Neural cell (in vitro differentiated cells): ENCODE measurements around the gene MCTP2. TPM values are rescaled to one million over a fixed set of nuclear protein-coding genes. Genes with fewer than 3 reads are reported as not detected.

Source experiments
- H2AFZ ChIP-seq: fragments of 200-600, 300-800 bp; sonication (generic), shearing (Covaris generic); 2 replicates; pipeline ENCODE4 v1.6.0; 2014; ENCODE audit warnings: low read depth, mild to moderate bottlenecking, antibody characterized with exemption, low read length, moderate library complexity
- H3F3A ChIP-seq: fragments of 200-600 bp; shearing (Covaris generic); 2 replicates; pipeline ENCODE4 v1.6.1; 2016; ENCODE audit warnings: mild to moderate bottlenecking, moderate library complexity, mixed read lengths, antibody characterized with exemption, low read length; ENCODE audit not compliant: insufficient read depth, poor library complexity, severe bottlenecking
- H3K27ac ChIP-seq: fragments of 200-600, 300-800 bp; sonication (generic), shearing (Covaris generic); 2 replicates; pipeline ENCODE4 v1.5.1; 2014; ENCODE audit warnings: mild to moderate bottlenecking, low read length, moderate library complexity
- H3K27me3 ChIP-seq: fragments of 300-800, 200-600 bp; sonication (generic), shearing (Covaris generic); 2 replicates; pipeline ENCODE4 v1.6.0; 2014; ENCODE audit warnings: mild to moderate bottlenecking, low read depth, low read length, moderate library complexity; ENCODE audit not compliant: insufficient read depth
- H3K36me3 ChIP-seq: fragments of 300-800, 200-600 bp; sonication (generic), shearing (Covaris generic); 2 replicates; pipeline ENCODE4 v1.5.1; 2014; ENCODE audit warnings: mild to moderate bottlenecking, antibody characterized with exemption, low read length, moderate library complexity; ENCODE audit not compliant: insufficient read depth
- H3K4me2 ChIP-seq: fragments of 300-800, 200-600 bp; sonication (generic), shearing (Covaris generic); 2 replicates; pipeline ENCODE4 v1.6.0; 2014; ENCODE audit warnings: mild to moderate bottlenecking, low read length
- H3K4me3 ChIP-seq: fragments of 300-800, 200-600 bp; sonication (generic), shearing (Covaris generic); 2 replicates; pipeline ENCODE4 v1.5.1; 2014; ENCODE audit warnings: mild to moderate bottlenecking, low read length, moderate library complexity
- H3K79me2 ChIP-seq: fragments of 200-600 bp; shearing (Covaris generic); replicated peaks from 2 replicates; pipeline ENCODE4 v1.6.0; 2014; ENCODE audit warnings: mild to moderate bottlenecking, low read length, moderate library complexity; ENCODE audit not compliant: insufficient read depth
- H3K9ac ChIP-seq: fragments of 300-800, 200-600 bp; sonication (generic), shearing (Covaris generic); 2 replicates; pipeline ENCODE4 v1.6.1; 2016; ENCODE audit warnings: mild to moderate bottlenecking, low read length, mixed read lengths
- H3K9me2 ChIP-seq: fragments of 200-600 bp; shearing (Covaris generic); 2 replicates; pipeline ENCODE4 v1.6.1; 2016; ENCODE audit warnings: mild to moderate bottlenecking, low read length, mixed read lengths; ENCODE audit not compliant: insufficient read depth
- H3K9me3 ChIP-seq: fragments of 200-600, 300-800 bp; sonication (generic), shearing (Covaris generic); 2 replicates; pipeline ENCODE4 v1.6.1; 2016; ENCODE audit warnings: mild to moderate bottlenecking, mixed run types, low read length, moderate library complexity, mixed read lengths
- H4K20me1 ChIP-seq: fragments of 200-600 bp; shearing (Covaris generic); 2 replicates; pipeline ENCODE4 v1.6.1; 2016; ENCODE audit warnings: mild to moderate bottlenecking, mixed run types; ENCODE audit not compliant: insufficient read depth
- EP300 ChIP-seq: fragments of 450-650 bp; conservative IDR thresholded peaks from 2 replicates; pipeline ENCODE4 v1.6.1; 2014; ENCODE audit warnings: antibody characterized with exemption, mild to moderate bottlenecking, moderate library complexity; ENCODE audit not compliant: poor library complexity, severe bottlenecking
- EZH2 ChIP-seq: fragments of 200-600, 300-800 bp; shearing (Covaris generic), sonication (generic); IDR thresholded peaks from 2 replicates; pipeline ENCODE4 v1.6.1; 2014; ENCODE audit warnings: antibody characterized with exemption, low read length, borderline replicate concordance, mild to moderate bottlenecking; ENCODE audit not compliant: insufficient read depth, poor library complexity, severe bottlenecking
- MXI1 ChIP-seq: fragments of 450-650 bp; conservative IDR thresholded peaks from 2 replicates; pipeline ENCODE4 v1.6.1; 2014; ENCODE audit warnings: antibody characterized with exemption, mild to moderate bottlenecking; ENCODE audit not compliant: poor library complexity, severe bottlenecking
- POLR2AphosphoS5 ChIP-seq: IDR thresholded peaks from 2 replicates; pipeline ENCODE4 v1.6.1; 2012
- RAD21 ChIP-seq: fragments of 450-650 bp; conservative IDR thresholded peaks from 2 replicates; pipeline ENCODE4 v1.6.1; 2014; ENCODE audit warnings: antibody characterized with exemption, mild to moderate bottlenecking, moderate library complexity
- SMC3 ChIP-seq: fragments of 450-650 bp; conservative IDR thresholded peaks from 2 replicates; pipeline ENCODE4 v1.6.1; 2014; ENCODE audit warnings: antibody characterized with exemption, mild to moderate bottlenecking, moderate library complexity; ENCODE audit not compliant: poor library complexity
- TAF1 ChIP-seq: IDR thresholded peaks from 2 replicates; pipeline ENCODE4 v1.6.1; 2012; ENCODE audit warnings: low read depth
- polyA plus RNA-seq: library from polyadenylated mRNA; depleted of rRNA; stranded (reverse); fragments of >200 nt; gene quantifications from 2 replicates; pipeline ENCODE4 v1.2.3, GENCODE V29; 2014
- TF ChIP-seq, protein P1 (sequence below): IDR thresholded peaks from 2 replicates; pipeline ENCODE4 v1.6.1; 2012; ENCODE audit warnings: borderline replicate concordance
- TF ChIP-seq, protein P2 (sequence below): fragments of 450-650 bp; IDR thresholded peaks from 2 replicates; pipeline ENCODE4 v1.5.1; 2014; ENCODE audit warnings: antibody characterized with exemption, mild to moderate bottlenecking, moderate library complexity; ENCODE audit not compliant: poor library complexity, severe bottlenecking

Gene MCTP2
- polyA plus RNA-seq, 1 donor from 2014 or later = not detected

DNA sequence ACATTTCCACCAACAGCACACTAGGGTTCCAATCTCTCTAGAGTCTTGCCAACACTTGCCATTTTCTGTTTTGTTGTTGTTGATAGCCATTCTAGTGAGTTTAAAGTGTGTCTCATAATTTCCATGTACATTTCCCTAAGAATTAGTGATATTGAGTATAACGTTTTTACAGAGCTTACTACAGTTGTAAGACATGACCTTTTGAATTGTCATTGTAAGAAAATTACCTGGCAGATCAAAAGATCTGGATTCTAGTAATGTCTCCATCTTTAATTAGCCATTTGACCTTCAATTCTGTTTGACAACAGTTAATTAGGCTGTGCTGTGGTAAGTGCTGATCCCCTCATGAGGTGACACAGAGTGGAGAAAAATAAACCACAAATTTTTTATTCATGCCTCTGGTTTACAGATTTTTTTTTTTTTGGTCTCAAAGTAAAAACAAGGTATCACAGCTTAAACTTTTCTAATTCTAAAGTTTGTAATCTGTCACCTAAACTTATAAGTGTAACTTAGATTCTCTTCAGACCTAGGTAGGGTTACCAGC is 20.9 kb downstream of the MCTP2 start:
- Histone ChIP-seq H3K4me3 (no peak overlapping the region), H3K9ac (no peak overlapping the region), H3K4me2 (no peak overlapping the region), H3K9me3 (no peaks in the 10 kb centered on the region), H3K9me2 (no peaks in the 10 kb centered on the region), H3K36me3 (no peaks in the 10 kb centered on the region), H2AFZ (no peak overlapping the region), H3K79me2 (no peaks in the 10 kb centered on the region), H4K20me1 (no peaks in the 10 kb centered on the region), H3K27ac (no peak overlapping the region), H3F3A (no peaks in the 10 kb centered on the region), H3K27me3 (no peaks in the 10 kb centered on the region)
- TF ChIP-seq, protein P1, sequence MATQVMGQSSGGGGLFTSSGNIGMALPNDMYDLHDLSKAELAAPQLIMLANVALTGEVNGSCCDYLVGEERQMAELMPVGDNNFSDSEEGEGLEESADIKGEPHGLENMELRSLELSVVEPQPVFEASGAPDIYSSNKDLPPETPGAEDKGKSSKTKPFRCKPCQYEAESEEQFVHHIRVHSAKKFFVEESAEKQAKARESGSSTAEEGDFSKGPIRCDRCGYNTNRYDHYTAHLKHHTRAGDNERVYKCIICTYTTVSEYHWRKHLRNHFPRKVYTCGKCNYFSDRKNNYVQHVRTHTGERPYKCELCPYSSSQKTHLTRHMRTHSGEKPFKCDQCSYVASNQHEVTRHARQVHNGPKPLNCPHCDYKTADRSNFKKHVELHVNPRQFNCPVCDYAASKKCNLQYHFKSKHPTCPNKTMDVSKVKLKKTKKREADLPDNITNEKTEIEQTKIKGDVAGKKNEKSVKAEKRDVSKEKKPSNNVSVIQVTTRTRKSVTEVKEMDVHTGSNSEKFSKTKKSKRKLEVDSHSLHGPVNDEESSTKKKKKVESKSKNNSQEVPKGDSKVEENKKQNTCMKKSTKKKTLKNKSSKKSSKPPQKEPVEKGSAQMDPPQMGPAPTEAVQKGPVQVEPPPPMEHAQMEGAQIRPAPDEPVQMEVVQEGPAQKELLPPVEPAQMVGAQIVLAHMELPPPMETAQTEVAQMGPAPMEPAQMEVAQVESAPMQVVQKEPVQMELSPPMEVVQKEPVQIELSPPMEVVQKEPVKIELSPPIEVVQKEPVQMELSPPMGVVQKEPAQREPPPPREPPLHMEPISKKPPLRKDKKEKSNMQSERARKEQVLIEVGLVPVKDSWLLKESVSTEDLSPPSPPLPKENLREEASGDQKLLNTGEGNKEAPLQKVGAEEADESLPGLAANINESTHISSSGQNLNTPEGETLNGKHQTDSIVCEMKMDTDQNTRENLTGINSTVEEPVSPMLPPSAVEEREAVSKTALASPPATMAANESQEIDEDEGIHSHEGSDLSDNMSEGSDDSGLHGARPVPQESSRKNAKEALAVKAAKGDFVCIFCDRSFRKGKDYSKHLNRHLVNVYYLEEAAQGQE = no peak
- TF ChIP-seq TAF1 (no peak), EP300 (no peak), MXI1 (no peak), RAD21 (no peak), POLR2AphosphoS5 (no peak)

DNA sequence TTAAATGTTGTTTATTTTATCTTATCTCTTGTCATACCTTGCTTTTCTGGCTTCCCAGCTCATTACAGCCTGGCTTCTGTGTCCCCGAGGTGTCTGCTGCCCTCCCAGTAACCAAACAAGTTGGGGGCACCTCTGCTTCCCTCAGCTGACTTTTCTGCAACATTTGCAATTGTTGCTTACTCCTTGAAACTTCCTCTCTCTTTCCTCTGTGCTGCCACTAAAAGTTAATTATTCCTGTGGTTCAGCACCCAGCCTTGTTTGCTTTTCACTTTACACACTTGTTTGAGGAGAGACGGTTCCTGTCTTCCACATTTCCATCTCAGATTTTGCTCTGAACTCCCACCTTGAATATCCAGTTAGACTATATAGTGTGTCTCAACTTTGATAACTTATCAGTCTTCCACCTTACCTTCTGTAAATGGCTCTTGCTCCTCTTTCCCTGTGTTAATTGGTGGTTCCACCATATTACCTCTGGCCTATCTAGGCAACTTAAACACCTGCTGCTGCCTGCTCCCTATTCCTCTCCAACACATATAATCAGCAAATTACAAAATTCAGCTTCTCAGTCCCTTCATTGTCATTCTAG is 21.6 kb downstream of the MCTP2 start:
- no peaks in the 10 kb centered on the region for H3K79me2 ChIP-seq
- no peak overlapping the region for H2AFZ ChIP-seq
- no peaks in the 10 kb centered on the region for H3K9me3 ChIP-seq
- H3K9me2 ChIP-seq = no peaks in the 10 kb centered on the region
- H3K27me3 ChIP-seq = no peaks in the 10 kb centered on the region
- no peak overlapping the region for H3K9ac ChIP-seq
- H4K20me1 ChIP-seq = no peaks in the 10 kb centered on the region
- H3F3A ChIP-seq = no peaks in the 10 kb centered on the region
- TF ChIP-seq RAD21 = no peak
- no peak for TF ChIP-seq TAF1
- no peak for TF ChIP-seq EZH2
- no peak for TF ChIP-seq SMC3
- TF ChIP-seq, protein P2, sequence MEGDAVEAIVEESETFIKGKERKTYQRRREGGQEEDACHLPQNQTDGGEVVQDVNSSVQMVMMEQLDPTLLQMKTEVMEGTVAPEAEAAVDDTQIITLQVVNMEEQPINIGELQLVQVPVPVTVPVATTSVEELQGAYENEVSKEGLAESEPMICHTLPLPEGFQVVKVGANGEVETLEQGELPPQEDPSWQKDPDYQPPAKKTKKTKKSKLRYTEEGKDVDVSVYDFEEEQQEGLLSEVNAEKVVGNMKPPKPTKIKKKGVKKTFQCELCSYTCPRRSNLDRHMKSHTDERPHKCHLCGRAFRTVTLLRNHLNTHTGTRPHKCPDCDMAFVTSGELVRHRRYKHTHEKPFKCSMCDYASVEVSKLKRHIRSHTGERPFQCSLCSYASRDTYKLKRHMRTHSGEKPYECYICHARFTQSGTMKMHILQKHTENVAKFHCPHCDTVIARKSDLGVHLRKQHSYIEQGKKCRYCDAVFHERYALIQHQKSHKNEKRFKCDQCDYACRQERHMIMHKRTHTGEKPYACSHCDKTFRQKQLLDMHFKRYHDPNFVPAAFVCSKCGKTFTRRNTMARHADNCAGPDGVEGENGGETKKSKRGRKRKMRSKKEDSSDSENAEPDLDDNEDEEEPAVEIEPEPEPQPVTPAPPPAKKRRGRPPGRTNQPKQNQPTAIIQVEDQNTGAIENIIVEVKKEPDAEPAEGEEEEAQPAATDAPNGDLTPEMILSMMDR = no peak
- TF ChIP-seq MXI1 = no peak
- H3K4me2 ChIP-seq = no peak overlapping the region
- H3K36me3 ChIP-seq = no peaks in the 10 kb centered on the region
- H3K27ac ChIP-seq = no peak overlapping the region
- no peak overlapping the region for H3K4me3 ChIP-seq
